Breast epithelium (tissue), 3 donors: ENCODE results near the gene CLC.

Source experiments
- CTCF ChIP-seq, 3 donors: fragments of 450-650 bp; IDR thresholded peaks; one replicate each; pipeline ENCODE4 v1.5.1; 2016 to 2017; ENCODE audit warnings: antibody characterized with exemption in 3 of 3, mild to moderate bottlenecking in 3 of 3, moderate library complexity in 3 of 3
- POLR2A ChIP-seq: fragments of 450-650 bp; IDR thresholded peaks from one replicate; pipeline ENCODE4 v1.6.1; 2016; ENCODE audit warnings: antibody characterized with exemption, mild to moderate bottlenecking, moderate library complexity
- POLR2AphosphoS5 ChIP-seq, 3 donors: sonication (generic); formaldehyde crosslinking; IDR thresholded peaks; one replicate each; pipeline ENCODE4 v1.6.1; 2017; ENCODE audit warnings: antibody characterized with exemption in 3 of 3

- no peak for TF ChIP-seq POLR2A
- TF ChIP-seq CTCF (IDR thresholded peaks at IDR 0.05) = no peak
- no peak for TF ChIP-seq POLR2AphosphoS5 (IDR thresholded peaks at IDR 0.05)
Observed at GRCh38 chr19:39736088-39736487, 1.7 kb downstream of the CLC start.
